K562 (cell line): ENCODE data around the gene RNF26. TPM values are rescaled to one million over a fixed set of nuclear protein-coding genes. Genes with fewer than 3 reads are reported as not detected.

Source experiments
- ATAC-seq: fragments of 200-7000 bp; cut with Tn5 transposase; 3 replicates; pipeline ENCODE4 v1.9.1; 2020; ENCODE audit warnings: moderate library complexity
- BruUV-seq: library from RNA; stranded (reverse); fragments of 400-500 nt; replicated peaks from 2 replicates; lab custom pipeline; 2021; lab: Mats Ljungman, UMichigan
- CTCF ChIA-PET: fragments of 300-600 bp; formaldehyde crosslinking; extraction: SDS; loops from one replicate; lab custom pipeline; 2021; ENCODE audit warnings: low intra/inter-chr PET ratio; lab: Yijun Ruan, JAX
- POLR2A ChIA-PET: fragments of 300-600, 350-650 bp; sonication (Branson Sonifier 250); formaldehyde crosslinking; extraction: SDS; loops from one replicate; lab custom pipeline; 2021; ENCODE audit warnings: antibody characterized with exemption, inconsistent platforms; lab: Yijun Ruan, JAX
- DNase-seq, 4 experiments: peaks; one replicate each; pipeline versions ENCODE4 v3.0.0 to v3.0.0-alpha.2; 2011 to 2018; ENCODE audit warnings: low spot score in 3 of 4, mixed read lengths in 3 of 4; ENCODE audit errors: extremely low read depth in 1 of 4
- FAIRE-seq: peaks from 2 replicates; lab custom pipeline; 2011; peaks lifted over from hg19 to GRCh38; lab: Jason Lieb, UNC
- H2AFZ ChIP-seq: 2 replicates; pipeline ENCODE4 v1.6.0; 2011; ENCODE audit warnings: low read depth, low read length, control low read depth, inconsistent platforms
- H3K27ac ChIP-seq: fragments of 200-600 bp; 3 replicates; pipeline ENCODE4 v1.8.0; 2011; ENCODE audit warnings: low read depth, mild to moderate bottlenecking, control low read depth, inconsistent platforms, low read length, moderate library complexity, mixed read lengths; ENCODE audit errors: extremely low read depth
- H3K27me3 ChIP-seq, 2 experiments: fragments of 300-600 bp in 1 of 2; 2 replicates in 1 of 2; 3 replicates in 1 of 2; pipeline versions ENCODE4 v1.6.0 to v1.8.0; 2011; ENCODE audit warnings: inconsistent platforms in 2 of 2, low read length in 2 of 2, mild to moderate bottlenecking in 1 of 2, mixed read lengths in 1 of 2, moderate library complexity in 1 of 2; ENCODE audit not compliant: control insufficient read depth in 2 of 2, insufficient read depth in 2 of 2
- H3K36me3 ChIP-seq: fragments of 300-600 bp; 3 replicates; pipeline ENCODE4 v1.8.0; 2011; ENCODE audit warnings: mild to moderate bottlenecking, low read length, inconsistent platforms; ENCODE audit not compliant: control insufficient read depth, insufficient read depth
- H3K4me1 ChIP-seq, 2 experiments: fragments of 200-600 bp in 1 of 2; replicated peaks in 1 of 2; 2 replicates in 1 of 2; 3 replicates in 1 of 2; pipeline versions ENCODE4 v1.5.1 to v1.8.0; 2011; ENCODE audit warnings: inconsistent platforms in 2 of 2, low read length in 2 of 2, mild to moderate bottlenecking in 1 of 2, mixed read lengths in 1 of 2, moderate library complexity in 1 of 2; ENCODE audit not compliant: control insufficient read depth in 2 of 2, insufficient read depth in 2 of 2
- H3K4me2 ChIP-seq: 2 replicates; pipeline ENCODE4 v1.6.1; 2011; ENCODE audit warnings: low read length, control low read depth, inconsistent platforms, mixed read lengths; ENCODE audit not compliant: insufficient read depth
- H3K4me3 ChIP-seq: fragments of 200-600 bp; sonication (generic), shearing (Covaris generic); 2 replicates; pipeline ENCODE4 v1.5.1; 2016; ENCODE audit warnings: control low read depth, inconsistent platforms
- H3K79me2 ChIP-seq: fragments of 200-600 bp; 3 replicates; pipeline ENCODE4 v1.8.0; 2011; ENCODE audit warnings: low read length, inconsistent platforms; ENCODE audit not compliant: control insufficient read depth, insufficient read depth
- H3K9ac ChIP-seq, 2 experiments: 2 replicates each; pipeline versions ENCODE4 v1.6.0 to v1.6.1; 2011; ENCODE audit warnings: low read depth in 2 of 2, low read length in 2 of 2, control low read depth in 1 of 2, inconsistent platforms in 1 of 2, mild to moderate bottlenecking in 1 of 2, mixed read lengths in 1 of 2; ENCODE audit not compliant: insufficient read depth in 1 of 2
- H3K9me1 ChIP-seq: one replicate; pipeline ENCODE4 v1.6.0; 2011; ENCODE audit warnings: inconsistent platforms, mild to moderate bottlenecking, low read length, moderate library complexity; ENCODE audit not compliant: control insufficient read depth, insufficient read depth
- H3K9me3 ChIP-seq: replicated peaks from 2 replicates; pipeline ENCODE4 v1.5.1; 2011; ENCODE audit warnings: low read depth, low read length, inconsistent platforms; ENCODE audit not compliant: control insufficient read depth, insufficient read depth
- H4K20me1 ChIP-seq: replicated peaks from 2 replicates; pipeline ENCODE4 v1.6.1; 2011; ENCODE audit warnings: low read length, inconsistent platforms, mixed read lengths; ENCODE audit not compliant: control insufficient read depth, insufficient read depth
- JUN ChIP-seq, 2 experiments: sonication (generic) in 1 of 2; formaldehyde crosslinking in 1 of 2; IDR thresholded peaks; 2 replicates each; pipeline versions ENCODE4 v1.6.1 to v1.8.0; 2012 to 2022; ENCODE audit warnings: borderline replicate concordance in 2 of 2, mild to moderate bottlenecking in 2 of 2, improper control_type of control experiment in 1 of 2, low read depth in 1 of 2, low read length in 1 of 2, missing genetic modification reagents in 1 of 2
- MBD1 ChIP-seq: fragments of 250-450 bp; sonication (Bioruptor Pico); IDR thresholded peaks from 2 replicates; pipeline ENCODE4 v1.8.0; 2022; ENCODE audit warnings: inconsistent platforms
- NR2C2 ChIP-seq, 2 experiments: fragments of 200-800 bp in 1 of 2; sonication (Bioruptor generic) in 1 of 2; sonication (generic) in 1 of 2; formaldehyde crosslinking in 1 of 2; IDR thresholded peaks; 2 replicates each; pipeline versions ENCODE4 v1.6.1 to v1.8.0; 2016 to 2022; ENCODE audit warnings: mild to moderate bottlenecking in 1 of 2, missing compliant biosample characterization in 1 of 2, missing genetic modification characterization in 1 of 2, missing genetic modification reagents in 1 of 2
- REST ChIP-seq, 2 experiments: fragments of 450-650 bp; formaldehyde crosslinking in 1 of 2; IDR thresholded peaks; 2 replicates each; pipeline versions ENCODE4 v1.4.0 to v1.6.1; 2014 to 2020; ENCODE audit warnings: mild to moderate bottlenecking in 2 of 2, borderline replicate concordance in 1 of 2, low read depth in 1 of 2
- XRCC3 ChIP-seq: fragments of 450-650 bp; IDR thresholded peaks from 2 replicates; pipeline ENCODE4 v1.6.1; 2017; ENCODE audit warnings: mild to moderate bottlenecking, moderate library complexity
- ZC3H11A ChIP-seq: IDR thresholded peaks from 2 replicates; pipeline ENCODE4 v1.6.1; 2012; ENCODE audit warnings: low read depth, low read length, improper control_type of control experiment
- ZKSCAN1 ChIP-seq: fragments of 150-350 bp; IDR thresholded peaks from 2 replicates; pipeline ENCODE4 v1.6.1; 2016; ENCODE audit warnings: low read depth, low read length
- WGBS: fragments of 100-300 bp; shearing (Covaris generic); methylation state at CpG from one replicate; pipeline ENCODE4 v1.1.6; 2016; ENCODE audit warnings: low coverage, mixed read lengths; ENCODE audit not compliant: insufficient coverage; ENCODE audit errors: missing lambda C conversion rate; 5-methylcytosine and 5-hydroxymethylcytosine counted together
- in situ Hi-C: fragments of 300-500 bp; cut with MboI; formaldehyde crosslinking; loops from 4 replicates; pipeline ENCODE4 v1.15.0; 2018; ENCODE audit warnings: inconsistent platforms, mixed read lengths
- intact Hi-C: fragments of 100-400 bp; cut with micrococcal nuclease; formaldehyde crosslinking; loops from 2 replicates; pipeline ENCODE4 v1.14.2; 2022
- polyA plus RNA-seq, 8 experiments: library from polyadenylated mRNA; depleted of rRNA in 4 of 8; stranded (reverse) in 5 of 8; unstranded in 3 of 8; fragments of >200 nt; fragmentation: Nextera tagmentation in 2 of 8; fragmentation: Illumina TruSeq in 1 of 8; extraction: Ambion mirVana in 2 of 8; extraction: Trizol in 1 of 8; gene quantifications; 2 replicates each; pipeline versions ENCODE4 v1.2.1 to v1.2.3, GENCODE V29; 2011 to 2014; ENCODE audit warnings: inconsistent platforms in 1 of 8, missing spikeins in 1 of 8
- total RNA-seq, 7 experiments: library from RNA; depleted of rRNA in 6 of 7; stranded (reverse); fragments of >200 nt in 6 of 7; fragmentation: Illumina TruSeq in 2 of 7; extraction: Trizol in 2 of 7; gene quantifications; 2 replicates each; pipeline versions ENCODE4 v1.2.1 to v1.2.3, GENCODE V29; 2011 to 2021; ENCODE audit warnings: low replicate concordance in 1 of 7

Gene RNF26
- total and polyA plus RNA-seq, 9 of the 15 experiments (the other 6 are each of a cell fraction or from before 2014, with no cell fraction given) = 5.3 to 53.6 (median 12.7) TPM

- H3K4me3 ChIP-seq = no peak overlapping the region
- ATAC-seq (peak; percentile 67), DNase-seq (peak in 1 of 4 experiments; percentile 30), FAIRE-seq (no peak)
- H3K9me3 ChIP-seq = no peaks in the 10 kb centered on the region
- CTCF ChIA-PET = no interaction called here
- no peaks in the 10 kb centered on the region for H3K36me3 ChIP-seq
- no peaks in the 10 kb centered on the region; the same call in 1 of the 2 replicates for H4K20me1 ChIP-seq
- no peak overlapping the region for H3K27ac ChIP-seq
- no peaks in the 10 kb centered on the region for H3K9me1 ChIP-seq
- intact Hi-C loops = no loop called here
- H3K4me2 ChIP-seq = no peak overlapping the region
- no TSS peak for BruUV-seq
- POLR2A ChIA-PET = interaction anchor here (0.7 to 2.0 kb wide), 7 partner anchors 8 to 608 kb away, joined by 3 to 14 read pairs (median 5); no protein-coding TSS in a partner anchor
- peak overlapping the region in 1 of 2 experiments; percentile 70; a peak in 1 of 4 replicates for H3K9ac ChIP-seq
- WGBS = 17% methylated on average over 16 of the region's 16 CpGs
- peak overlapping the region; percentile 70 for H2AFZ ChIP-seq
- H3K27me3 ChIP-seq = peaks cover 0 to 10% of the 10 kb centered on the region in 2 experiments; a peak in 3 of 5 replicates
- peaks cover 4 to 7% of the 10 kb centered on the region in 2 experiments; a peak in 4 of 5 replicates for H3K4me1 ChIP-seq
- H3K79me2 ChIP-seq = no peaks in the 10 kb centered on the region
- in situ Hi-C loops = no loop called here
- TF ChIP-seq MBD1 (CRISPR knock-in tag) = no peak
- peak; percentile 81; the same call in 1 of the 2 replicates for TF ChIP-seq ZKSCAN1
- peak; percentile 28; the same call in 1 of the 2 replicates for TF ChIP-seq REST (IDR thresholded peaks at IDR 0.05; ENCODE audit: borderline replicate concordance)
- no peak for TF ChIP-seq REST (CRISPR knock-in tag; IDR thresholded peaks at IDR 0.05; ENCODE audit: low read depth)
- TF ChIP-seq NR2C2 (CRISPR knock-in tag; IDR thresholded peaks at IDR 0.05) = no peak
- no peak for TF ChIP-seq NR2C2 (tag; IDR thresholded peaks at IDR 0.05)
- TF ChIP-seq ZC3H11A = no peak
- no peak for TF ChIP-seq JUN (IDR thresholded peaks at IDR 0.05; ENCODE audit: borderline replicate concordance, low read depth, low read length)
- TF ChIP-seq JUN (CRISPR knock-in tag; IDR thresholded peaks at IDR 0.05; ENCODE audit: borderline replicate concordance) = no peak
- no peak for TF ChIP-seq XRCC3
Measured at GRCh38 chr11:119347940-119348605, 13.7 kb downstream of the RNF26 start.
